ENCODE data around the gene CCDC15. TPM values are rescaled to one million over a fixed set of nuclear protein-coding genes. Genes with fewer than 3 reads are reported as not detected.

CCDC15 gene
- total and polyA plus RNA-seq, 2 of the 13 experiments (the other 11 are each of a cell fraction or from before 2014, with no cell fraction given) = 2.2 to 4.6 TPM

DNA sequence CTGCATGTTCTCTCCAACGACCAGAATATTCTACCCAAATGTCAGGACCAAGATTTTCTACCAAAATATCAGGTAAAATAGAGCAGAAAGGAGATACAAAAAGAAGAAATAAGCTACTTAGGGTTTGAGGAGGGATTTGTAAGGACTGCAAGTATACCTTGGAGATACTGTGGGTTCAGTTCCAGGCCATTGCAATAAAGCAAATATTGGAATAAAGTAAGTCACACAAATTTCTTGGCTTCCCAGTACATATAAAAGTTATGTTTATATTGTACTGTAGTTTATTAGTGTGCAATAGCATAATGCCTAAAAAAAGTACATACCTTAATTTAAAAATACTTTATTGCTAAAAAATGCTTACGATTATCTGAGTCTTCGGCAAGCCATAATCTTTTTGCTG lies 34.1 kb downstream of the CCDC15 start:
- POLR2A ChIA-PET = no interaction called here
- no peak for FAIRE-seq
- H3K9me3 ChIP-seq (ENCODE audit: low read length) = no peaks in the 10 kb centered on the region
- in situ Hi-C loops (cut with HindIII; ENCODE audit: extremely low pct_ligation_motif_present, low pct_unique_long_range_greater_than_20kb) = no loop called here
- no peak overlapping the region for H3K4me2 ChIP-seq (ENCODE audit: low read depth, low read length)
- no peaks in the 10 kb centered on the region for H4K20me1 ChIP-seq (ENCODE audit: insufficient read depth, low read length)
- no peak overlapping the region for H3K27ac ChIP-seq (ENCODE audit: extremely low read length, insufficient read depth, low read length)
- H3K4me3 ChIP-seq (replicated peaks in 1 of 3; ENCODE audit: insufficient read depth in 1 of 3, low read depth in 2 of 3, low read length in 3 of 3) = no peak overlapping the region
- DNase-seq (ENCODE audit: low spot score) = no peak
- no peak overlapping the region for H2AFZ ChIP-seq (ENCODE audit: low read length)
- no peaks in the 10 kb centered on the region for H3K79me2 ChIP-seq (ENCODE audit: insufficient read depth, low read length)
- H3K9ac ChIP-seq (ENCODE audit: insufficient read depth, low read depth, low read length) = no peak overlapping the region
- H3K4me1 ChIP-seq (ENCODE audit: insufficient read depth, low read length) = no peaks in the 10 kb centered on the region
- peaks cover 0 to 9% of the 10 kb centered on the region in 2 experiments; a peak in 2 of 5 replicates for H3K36me3 ChIP-seq (replicated peaks in 1 of 2; ENCODE audit: control insufficient read depth in 1 of 2, insufficient read depth in 2 of 2, low read length in 2 of 2)
- H3K27me3 ChIP-seq (ENCODE audit: control insufficient read depth in 1 of 2, insufficient read depth in 2 of 2, low read length in 2 of 2) = no peaks in the 10 kb centered on the region
- TF ChIP-seq ATM (IDR thresholded peaks at IDR 0.05; ENCODE audit: borderline replicate concordance) (no peak), STAG1 (CRISPR knock-in tag; IDR thresholded peaks at IDR 0.05) (no peak), ZNF263 (CRISPR knock-in tag; IDR thresholded peaks at IDR 0.05) (no peak), ZNF136 (CRISPR knock-in tag; IDR thresholded peaks at IDR 0.05; ENCODE audit: low read depth) (no peak), KLF16 (CRISPR knock-in tag; IDR thresholded peaks at IDR 0.05) (no peak), ZNF777 (CRISPR knock-in tag; IDR thresholded peaks at IDR 0.05) (no peak)
- TF ChIP-seq, protein P1, sequence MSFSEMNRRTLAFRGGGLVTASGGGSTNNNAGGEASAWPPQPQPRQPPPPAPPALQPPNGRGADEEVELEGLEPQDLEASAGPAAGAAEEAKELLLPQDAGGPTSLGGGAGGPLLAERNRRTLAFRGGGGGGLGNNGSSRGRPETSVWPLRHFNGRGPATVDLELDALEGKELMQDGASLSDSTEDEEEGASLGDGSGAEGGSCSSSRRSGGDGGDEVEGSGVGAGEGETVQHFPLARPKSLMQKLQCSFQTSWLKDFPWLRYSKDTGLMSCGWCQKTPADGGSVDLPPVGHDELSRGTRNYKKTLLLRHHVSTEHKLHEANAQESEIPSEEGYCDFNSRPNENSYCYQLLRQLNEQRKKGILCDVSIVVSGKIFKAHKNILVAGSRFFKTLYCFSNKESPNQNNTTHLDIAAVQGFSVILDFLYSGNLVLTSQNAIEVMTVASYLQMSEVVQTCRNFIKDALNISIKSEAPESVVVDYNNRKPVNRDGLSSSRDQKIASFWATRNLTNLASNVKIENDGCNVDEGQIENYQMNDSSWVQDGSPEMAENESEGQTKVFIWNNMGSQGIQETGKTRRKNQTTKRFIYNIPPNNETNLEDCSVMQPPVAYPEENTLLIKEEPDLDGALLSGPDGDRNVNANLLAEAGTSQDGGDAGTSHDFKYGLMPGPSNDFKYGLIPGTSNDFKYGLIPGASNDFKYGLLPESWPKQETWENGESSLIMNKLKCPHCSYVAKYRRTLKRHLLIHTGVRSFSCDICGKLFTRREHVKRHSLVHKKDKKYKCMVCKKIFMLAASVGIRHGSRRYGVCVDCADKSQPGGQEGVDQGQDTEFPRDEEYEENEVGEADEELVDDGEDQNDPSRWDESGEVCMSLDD (CRISPR knock-in tag; IDR thresholded peaks at IDR 0.05; ENCODE audit: borderline replicate concordance) = no peak
- TF ChIP-seq, protein P2, sequence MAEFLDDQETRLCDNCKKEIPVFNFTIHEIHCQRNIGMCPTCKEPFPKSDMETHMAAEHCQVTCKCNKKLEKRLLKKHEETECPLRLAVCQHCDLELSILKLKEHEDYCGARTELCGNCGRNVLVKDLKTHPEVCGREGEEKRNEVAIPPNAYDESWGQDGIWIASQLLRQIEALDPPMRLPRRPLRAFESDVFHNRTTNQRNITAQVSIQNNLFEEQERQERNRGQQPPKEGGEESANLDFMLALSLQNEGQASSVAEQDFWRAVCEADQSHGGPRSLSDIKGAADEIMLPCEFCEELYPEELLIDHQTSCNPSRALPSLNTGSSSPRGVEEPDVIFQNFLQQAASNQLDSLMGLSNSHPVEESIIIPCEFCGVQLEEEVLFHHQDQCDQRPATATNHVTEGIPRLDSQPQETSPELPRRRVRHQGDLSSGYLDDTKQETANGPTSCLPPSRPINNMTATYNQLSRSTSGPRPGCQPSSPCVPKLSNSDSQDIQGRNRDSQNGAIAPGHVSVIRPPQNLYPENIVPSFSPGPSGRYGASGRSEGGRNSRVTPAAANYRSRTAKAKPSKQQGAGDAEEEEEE (CRISPR knock-in tag; IDR thresholded peaks at IDR 0.05; ENCODE audit: borderline replicate concordance) = no peak
- no peak for ATAC-seq
- intact Hi-C loops (cut with micrococcal nuclease; ENCODE audit: unreplicated experiment) = no loop called here
- 90% methylated on average over 3 of the region's 3 CpGs for WGBS (ENCODE audit: low lambda C conversion rate)
- BruUV-seq (replicated peaks) = no TSS peak
- CTCF ChIA-PET (ENCODE audit: low intra/inter-chr PET ratio, low total read pairs) = no interaction called here

Measured in HepG2 (cell line).